GM18502 (cell line): ENCODE data around the gene TP53.
A peak's percentile ranks its signal among the peaks of the same experiment; 100 is the strongest.

Experiments used
- ATAC-seq: cut with Tn5 transposase; IDR thresholded peaks from one replicate; pipeline ENCODE4 v1.9.1; 2021; ENCODE audit warnings: mild to moderate bottlenecking; ENCODE audit not compliant: unreplicated experiment, poor library complexity

Gene TP53

DNA sequence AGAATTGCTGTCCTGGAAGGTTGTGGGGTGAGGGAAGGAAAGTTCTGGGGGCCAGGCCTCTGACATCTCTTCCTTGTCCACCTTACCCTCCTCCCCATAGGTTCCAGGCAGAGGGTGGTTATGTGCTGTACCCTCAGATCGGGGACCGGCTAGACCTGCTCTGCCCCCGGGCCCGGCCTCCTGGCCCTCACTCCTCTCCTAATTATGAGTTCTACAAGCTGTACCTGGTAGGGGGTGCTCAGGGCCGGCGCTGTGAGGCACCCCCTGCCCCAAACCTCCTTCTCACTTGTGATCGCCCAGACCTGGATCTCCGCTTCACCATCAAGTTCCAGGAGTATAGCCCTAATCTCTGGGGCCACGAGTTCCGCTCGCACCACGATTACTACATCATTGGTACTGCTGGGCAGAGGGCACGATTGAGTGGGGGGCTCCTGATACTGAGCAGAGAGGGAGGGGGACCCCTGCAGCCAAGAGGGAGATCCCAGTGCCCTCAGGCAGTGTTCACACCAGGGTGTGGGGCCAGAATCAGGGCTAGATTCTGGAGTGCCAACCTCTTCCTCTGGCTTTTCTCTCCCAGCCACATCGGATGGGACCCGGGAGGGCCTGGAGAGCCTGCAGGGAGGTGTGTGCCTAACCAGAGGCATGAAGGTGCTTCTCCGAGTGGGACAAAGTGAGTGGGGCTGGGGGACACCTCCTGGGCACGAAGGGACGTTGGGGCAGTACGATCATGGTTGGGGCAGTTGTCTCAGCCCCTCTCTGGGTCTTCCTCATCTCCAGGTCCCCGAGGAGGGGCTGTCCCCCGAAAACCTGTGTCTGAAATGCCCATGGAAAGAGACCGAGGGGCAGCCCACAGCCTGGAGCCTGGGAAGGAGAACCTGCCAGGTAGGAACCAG, 20.8 kb upstream of the TP53 start:
- ATAC-seq = no peak

- no peak for ATAC-seq
These were observed 20.2 kb upstream of the TP53 start for GRCh38 chr17:7707446-7707845.

- ATAC-seq = no peak
These were observed 19.5 kb upstream of the TP53 start for GRCh38 chr17:7706631-7707354.

GRCh38 chr17:7705269-7706255, 18.3 kb upstream of the TP53 start:
- no peak for ATAC-seq

- no peak for ATAC-seq
These were observed 17.4 kb upstream of the TP53 start, which contains the start of gene EFNB3 for GRCh38 chr17:7704601-7705268. TSS of gene EFNB3 (plus strand) at chr17:7705202. CDS start at chr17:7705599, 397 bp downstream.

- no peak for ATAC-seq
These were observed 16.5 kb upstream of the TP53 start for GRCh38 chr17:7703584-7704479.

- no peak for ATAC-seq
These were observed 15.5 kb upstream of the TP53 start for GRCh38 chr17:7702776-7703175.

DNA sequence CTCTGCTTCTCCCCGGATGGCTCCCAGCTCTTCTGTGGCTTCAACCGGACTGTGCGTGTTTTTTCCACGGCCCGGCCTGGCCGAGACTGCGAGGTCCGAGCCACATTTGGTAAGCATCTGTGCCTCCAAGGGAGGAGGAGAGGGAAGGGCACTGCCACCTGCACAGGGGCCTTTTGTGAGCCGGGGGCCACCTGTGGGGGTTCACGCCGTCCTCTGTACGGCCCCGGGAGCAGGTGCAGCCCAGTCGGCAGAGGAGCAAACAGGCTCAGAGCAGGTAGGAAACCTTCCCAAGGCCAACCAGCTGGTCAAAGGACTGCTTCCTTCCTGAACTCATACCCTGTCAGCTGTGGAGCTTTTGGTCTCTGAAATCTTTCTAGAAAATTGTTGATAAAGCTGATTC, 14.4 kb upstream of the TP53 start:
- no peak for ATAC-seq

- ATAC-seq = no peak
These were observed 13.2 kb upstream of the TP53 start for GRCh38 chr17:7700510-7700909.

GRCh38 chr17:7697828-7698588, 10.7 kb upstream of the TP53 start:
- no peak for ATAC-seq

- no peak for ATAC-seq
These were observed 8.3 kb upstream of the TP53 start for GRCh38 chr17:7695586-7695985.

- no peak for ATAC-seq
These were observed 1.6 kb upstream of the TP53 start for GRCh38 chr17:7688808-7689316.

- peak; percentile 75 for ATAC-seq
These were observed 868 bp upstream of the TP53 start, which contains the start of gene WRAP53 for GRCh38 chr17:7687908-7688807. TSS of gene WRAP53 (plus strand) at chr17:7688477. CDS start at chr17:7688649, 172 bp downstream.

DNA sequence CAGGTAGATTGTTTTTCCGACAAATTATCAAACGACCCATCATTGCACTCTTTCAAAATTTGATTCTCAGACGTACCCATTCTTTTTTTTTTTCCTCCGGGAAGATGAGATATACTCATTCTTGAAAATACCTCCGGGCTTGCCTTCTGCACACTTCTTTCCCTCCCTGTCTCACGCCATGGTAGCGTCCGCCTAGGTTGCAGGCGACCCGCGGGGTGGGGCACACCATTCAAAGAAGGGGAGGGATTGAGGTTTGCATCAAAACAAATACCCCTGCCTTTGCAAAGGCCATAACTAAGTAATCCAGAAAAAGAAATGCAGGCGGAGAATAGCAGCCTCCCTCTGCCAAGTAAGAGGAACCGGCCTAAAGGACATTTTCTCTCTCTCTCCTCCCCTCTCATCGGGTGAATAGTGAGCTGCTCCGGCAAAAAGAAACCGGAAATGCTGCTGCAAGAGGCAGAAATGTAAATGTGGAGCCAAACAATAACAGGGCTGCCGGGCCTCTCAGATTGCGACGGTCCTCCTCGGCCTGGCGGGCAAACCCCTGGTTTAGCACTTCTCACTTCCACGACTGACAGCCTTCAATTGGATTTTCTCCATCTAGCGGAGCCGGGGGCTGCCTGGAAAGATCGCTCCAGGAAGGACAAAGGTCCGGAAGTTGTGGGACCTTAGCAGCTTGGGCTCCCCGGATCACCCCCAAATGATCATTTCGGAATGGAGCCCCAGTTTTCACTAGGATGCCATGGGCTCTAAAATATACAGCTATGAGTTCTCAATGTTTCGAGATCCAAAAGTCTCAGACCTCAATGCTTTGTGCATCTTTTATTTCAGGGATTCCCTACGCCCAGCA, 843 bp downstream of the TP53 start:
- peak; percentile 60 for ATAC-seq

- ATAC-seq = peak; percentile 56
These were observed 1.6 kb downstream of the TP53 start for GRCh38 chr17:7685533-7686221.
